HEK293T (cell line): ENCODE data around the gene VNN1.

Source experiments
- BHLHE40 ChIP-seq: fragments of 450-650 bp; IDR thresholded peaks from 2 replicates; pipeline ENCODE4 v1.6.1; 2016; ENCODE audit warnings: mild to moderate bottlenecking, moderate library complexity, borderline replicate concordance
- ELF4 ChIP-seq: fragments of 450-650 bp; IDR thresholded peaks from 2 replicates; pipeline ENCODE4 v1.6.1; 2017; ENCODE audit warnings: antibody characterized with exemption
- FOXA1 ChIP-seq: fragments of 450-650 bp; IDR thresholded peaks from 2 replicates; pipeline ENCODE4 v1.6.1; 2016; ENCODE audit warnings: mild to moderate bottlenecking
- FOXM1 ChIP-seq: fragments of 450-650 bp; IDR thresholded peaks from 2 replicates; pipeline ENCODE4 v1.6.1; 2017; ENCODE audit warnings: mild to moderate bottlenecking, borderline replicate concordance
- HDGF ChIP-seq: fragments of 450-650 bp; IDR thresholded peaks from 2 replicates; pipeline ENCODE4 v1.6.1; 2017; ENCODE audit warnings: antibody characterized with exemption, borderline replicate concordance
- L3MBTL2 ChIP-seq: fragments of 450-650 bp; conservative IDR thresholded peaks from 2 replicates; pipeline ENCODE4 v1.6.1; 2016; ENCODE audit warnings: mild to moderate bottlenecking
- NFRKB ChIP-seq: fragments of 450-650 bp; IDR thresholded peaks from 2 replicates; pipeline ENCODE4 v1.6.1; 2016; ENCODE audit warnings: mild to moderate bottlenecking, moderate library complexity
- SP1 ChIP-seq: fragments of 450-650 bp; IDR thresholded peaks from 2 replicates; pipeline ENCODE4 v1.6.1; 2017
- SUZ12 ChIP-seq: fragments of 450-650 bp; IDR thresholded peaks from 2 replicates; pipeline ENCODE4 v1.6.1; 2016; ENCODE audit warnings: mild to moderate bottlenecking

- TF ChIP-seq NFRKB = no peak
- TF ChIP-seq SUZ12 = no peak
- no peak for TF ChIP-seq BHLHE40
- no peak for TF ChIP-seq FOXM1
- TF ChIP-seq L3MBTL2 = no peak
- no peak for TF ChIP-seq FOXA1
- TF ChIP-seq ELF4 = no peak
- no peak for TF ChIP-seq SP1
- TF ChIP-seq HDGF = no peak
Observed at GRCh38 chr6:132719736-132720448, 6.0 kb upstream of the VNN1 start.
